ENCODE measurements around the gene TBC1D2B.
A peak's percentile ranks its signal among the peaks of the same experiment; 100 is the strongest.
"Not testable (repeated sequence)": the region's sequence is repeated elsewhere in the genome, so short reads cannot be mapped to it uniquely, and the experiment has no call there.

Gene TBC1D2B

DNA sequence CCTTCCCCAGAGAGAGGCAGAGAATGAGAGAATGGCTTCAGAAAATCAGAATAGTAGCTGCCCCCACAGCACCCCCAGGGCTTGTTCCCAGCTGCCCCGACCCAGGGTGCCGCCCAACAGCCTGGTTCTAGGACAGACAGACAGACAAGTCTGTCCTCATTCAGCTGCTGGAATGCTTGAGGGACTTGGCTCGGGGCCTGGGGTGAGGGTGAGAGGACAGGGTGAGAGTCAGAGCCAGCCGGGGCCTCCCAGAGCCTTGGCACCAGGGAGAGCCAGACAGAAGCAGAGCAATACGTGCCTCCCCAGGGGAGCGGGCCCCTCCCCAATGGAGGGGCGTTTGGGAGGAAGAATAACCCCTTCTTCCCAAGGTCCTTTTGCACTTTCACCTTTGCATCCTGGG, 105.6 kb downstream of the TBC1D2B start:
- DNase-seq = not testable (repeated sequence)

GRCh38 chr15:77970813-77971360, 106.6 kb downstream of the TBC1D2B start:
- DNase-seq = not testable (repeated sequence)

DNA sequence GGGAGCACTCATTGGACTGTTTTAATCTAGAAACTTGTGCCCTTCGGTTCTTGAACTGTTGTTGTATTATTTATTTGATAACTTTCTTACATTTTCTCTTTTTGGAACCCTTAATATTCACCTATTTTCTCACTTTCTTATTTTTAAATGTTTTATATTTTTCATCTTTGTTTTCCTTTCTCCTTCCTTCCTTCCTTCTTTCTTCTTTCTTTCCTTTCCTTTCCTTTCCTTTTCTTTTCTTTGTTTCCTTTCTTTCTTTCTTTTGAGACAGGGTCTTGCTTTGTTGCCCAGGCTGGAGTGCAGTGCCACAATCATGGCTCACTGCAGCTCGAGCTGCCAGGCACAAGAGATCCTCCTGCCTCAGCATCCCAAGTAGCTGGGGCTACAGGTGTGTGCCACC, 108.5 kb downstream of the TBC1D2B start:
- DNase-seq = no peak

DNA sequence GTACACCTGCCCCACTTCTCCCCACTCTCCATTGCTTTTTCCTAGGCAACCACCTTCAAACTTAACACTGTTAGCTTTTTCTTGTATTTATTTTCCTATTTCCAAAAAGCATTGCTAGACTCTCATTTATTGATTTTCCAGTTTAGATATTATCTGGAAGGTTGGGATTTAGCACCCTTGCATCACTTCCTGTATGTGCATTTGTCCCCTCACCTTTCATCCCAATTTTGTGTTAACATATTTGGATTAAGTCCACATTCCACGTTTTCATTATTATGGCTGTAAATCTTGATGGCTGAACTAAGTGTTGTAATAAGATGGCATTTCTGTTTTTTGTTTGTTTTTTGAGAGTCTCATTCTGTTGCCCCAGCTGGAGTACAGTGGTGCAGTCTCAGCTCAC, 109.7 kb downstream of the TBC1D2B start:
- no peak for DNase-seq

GRCh38 chr15:77967235-77967615, 110.3 kb downstream of the TBC1D2B start:
- DNase-seq = not testable (repeated sequence)

GRCh38 chr15:77966540-77967234, 110.8 kb downstream of the TBC1D2B start:
- DNase-seq = peak; percentile 56 to 71 (median 68)

- DNase-seq = peak; percentile 22 to 45 (median 42)
Observed at GRCh38 chr15:77964193-77964592, 113.3 kb downstream of the TBC1D2B start.

DNA sequence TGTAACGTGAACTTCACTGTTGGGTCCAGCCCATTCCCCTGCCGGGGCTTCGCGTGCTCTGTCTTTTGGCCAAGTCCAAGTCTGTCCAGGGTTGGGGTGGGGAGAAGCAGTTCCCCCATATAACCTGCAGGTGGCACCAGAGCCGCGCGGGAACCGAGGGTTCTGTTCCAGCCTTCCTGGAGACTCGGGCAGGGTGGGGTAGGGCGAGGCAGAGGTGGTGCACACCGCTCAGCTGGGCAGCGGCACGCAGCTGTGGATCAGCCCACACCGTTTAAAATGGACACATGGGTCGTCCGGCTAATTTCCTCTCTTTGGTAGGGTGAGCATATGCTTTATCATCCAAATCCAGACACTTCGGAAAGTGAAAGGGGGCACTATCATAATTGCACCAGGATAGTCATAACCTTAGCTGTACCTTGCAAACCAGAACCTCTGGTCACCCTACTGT, 118.1 kb downstream of the TBC1D2B start:
- peak; percentile 68 to 80 (median 76) for DNase-seq

- not testable (repeated sequence) for DNase-seq
Observed at GRCh38 chr15:77958716-77959431, 118.6 kb downstream of the TBC1D2B start.

- DNase-seq = not testable (repeated sequence)
Observed at GRCh38 chr15:77958021-77958420, 119.5 kb downstream of the TBC1D2B start.

- DNase-seq = not testable (repeated sequence)
Observed at GRCh38 chr15:77953926-77954325, 123.6 kb downstream of the TBC1D2B start.

GRCh38 chr15:77952928-77953446, 124.5 kb downstream of the TBC1D2B start:
- peak in 1 of 3 donors; percentile 10 for DNase-seq

DNA sequence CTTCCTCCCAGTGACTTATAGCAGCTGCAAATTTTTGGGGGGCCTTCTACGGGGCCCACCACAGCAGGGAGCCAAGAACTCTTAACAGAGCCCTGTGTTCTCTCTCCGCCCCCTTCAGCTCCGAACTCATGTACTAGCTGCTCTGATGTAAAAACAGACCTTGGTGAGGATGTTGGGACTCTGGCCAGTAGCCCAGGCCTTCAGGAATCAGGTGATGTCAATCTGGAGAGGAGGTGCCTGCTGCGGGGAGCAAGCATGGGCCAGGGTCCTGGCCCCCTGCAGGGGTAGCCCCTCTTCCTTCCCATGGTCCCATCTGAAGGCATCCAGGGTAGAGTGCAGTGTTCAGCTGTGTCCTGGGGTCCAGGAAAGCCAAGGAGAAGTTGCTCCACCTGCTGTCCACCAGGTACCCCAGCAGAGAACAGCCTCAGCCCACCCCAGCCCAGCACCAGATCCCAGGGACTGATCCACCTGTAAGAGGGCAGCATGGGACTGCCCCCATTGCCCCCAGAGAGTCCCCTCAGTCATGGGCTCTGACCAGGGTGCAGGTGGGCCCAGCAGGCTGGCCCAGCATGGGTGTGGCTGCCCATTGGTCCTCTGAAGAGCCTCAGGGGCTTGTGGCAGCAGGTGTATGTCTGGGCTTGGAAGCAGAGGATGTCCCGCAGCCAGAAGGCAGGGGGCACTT, 126.3 kb downstream of the TBC1D2B start:
- not testable (repeated sequence) for DNase-seq

DNA sequence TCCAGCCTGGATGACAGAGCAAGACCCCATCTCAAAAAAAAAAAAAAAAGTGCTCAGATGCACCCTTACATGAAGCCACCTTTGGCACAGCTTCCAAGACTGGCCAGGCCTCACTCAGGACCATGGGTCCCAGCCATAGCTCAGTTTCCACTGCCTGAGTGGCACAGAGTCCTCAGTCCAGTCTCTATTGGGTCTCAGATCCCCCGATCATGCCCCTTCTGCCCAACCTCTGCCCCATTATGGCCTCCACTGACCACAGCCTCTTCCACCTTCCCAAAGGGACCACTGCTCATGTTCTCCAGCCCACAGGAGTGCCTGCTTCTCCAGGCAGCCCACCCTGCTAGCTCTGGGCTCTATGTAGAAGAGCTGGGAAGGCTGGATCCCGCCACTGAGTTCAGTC, 127.0 kb downstream of the TBC1D2B start:
- DNase-seq = not testable (repeated sequence)

DNA sequence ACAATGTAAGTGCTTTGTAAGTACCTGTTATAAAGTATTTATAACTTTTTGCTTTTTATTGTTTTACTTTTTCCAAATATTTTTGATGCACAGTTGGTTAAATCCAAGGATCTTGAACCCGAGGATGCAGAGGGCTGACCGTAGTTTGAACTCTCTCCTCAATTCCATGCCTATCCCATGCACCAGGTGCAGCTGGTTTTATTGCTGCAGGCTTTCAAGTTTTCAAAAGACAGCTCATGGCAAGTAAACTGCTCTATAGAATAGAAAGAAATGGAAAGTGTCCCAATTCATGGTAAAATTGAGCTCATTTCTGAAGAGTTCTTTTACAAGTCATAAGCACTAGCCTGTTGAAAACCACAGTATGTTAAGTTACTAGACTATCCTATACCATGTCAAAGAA, 131.9 kb downstream of the TBC1D2B start:
- DNase-seq = no peak
